ENCODE data around the gene PIAS4.

The PIAS4 gene

GRCh38 chr19:4018775-4019504, 11.4 kb downstream of the PIAS4 start:
- FAIRE-seq (no peak), DNase-seq (ENCODE audit: low spot score) (no peak)

GRCh38 chr19:4019578-4019977, 12.0 kb downstream of the PIAS4 start:
- FAIRE-seq, result no peak
- no peak for DNase-seq (ENCODE audit: low spot score)

DNA sequence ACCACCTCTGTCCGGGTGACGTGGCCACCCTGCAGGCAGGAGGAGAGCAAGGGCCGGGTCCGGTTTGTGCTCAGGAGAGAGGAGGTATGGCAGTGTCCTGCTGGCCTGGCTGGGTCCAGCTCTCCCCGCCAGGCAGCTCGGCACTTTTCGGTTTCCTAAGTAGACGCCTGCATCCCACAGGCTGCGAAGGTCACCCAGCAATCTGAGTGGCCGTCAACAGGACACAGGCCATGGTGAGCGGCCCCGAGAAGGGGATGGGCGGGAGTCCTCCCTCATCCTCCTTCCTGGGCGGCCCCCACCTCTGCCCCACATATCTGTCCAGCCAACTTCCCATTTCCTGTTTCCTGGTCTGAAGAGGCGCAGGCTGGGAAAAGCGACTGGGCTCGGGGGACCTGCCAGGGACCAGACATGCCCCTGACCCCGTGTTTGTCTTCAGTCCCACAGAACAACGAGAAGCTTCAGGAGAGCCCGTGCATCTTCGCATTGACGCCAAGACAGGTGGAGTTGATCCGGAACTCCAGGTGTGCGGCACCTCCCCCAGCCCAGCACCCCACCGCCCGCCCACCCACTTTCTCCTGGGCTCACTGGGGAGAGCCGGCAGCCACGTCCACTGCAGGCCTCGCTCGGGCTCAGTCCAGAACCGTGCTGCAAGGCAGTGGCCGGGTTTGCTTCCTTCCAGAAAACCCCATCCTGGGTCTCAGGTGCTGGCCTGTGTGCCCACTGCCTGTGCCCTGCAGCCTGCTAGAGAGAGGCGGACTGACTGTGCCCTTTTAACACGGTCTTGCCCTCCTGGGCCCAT, 16.3 kb downstream of the PIAS4 start:
- FAIRE-seq (no peak), DNase-seq (ENCODE audit: low spot score) (no peak)

DNA sequence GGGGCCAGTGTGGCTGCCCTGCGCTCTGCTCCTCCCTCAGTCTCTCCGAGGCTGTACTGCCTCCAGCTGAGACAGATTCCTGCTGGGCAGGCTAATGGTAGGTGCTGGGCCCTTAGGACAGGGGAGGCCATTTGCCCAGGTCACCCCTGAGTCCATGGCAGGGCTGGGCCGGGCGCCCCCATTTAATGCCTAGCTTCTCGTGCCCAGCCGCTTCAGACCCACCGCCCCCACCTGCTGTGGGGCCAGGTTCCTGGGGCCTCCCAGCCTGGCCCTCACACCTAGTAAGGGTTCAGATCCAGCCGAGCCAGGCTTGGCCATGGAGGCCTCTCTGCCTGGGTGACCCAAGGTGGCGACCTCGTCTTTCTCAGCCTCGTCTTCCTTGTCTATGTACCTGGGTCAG, 17.8 kb downstream of the PIAS4 start:
- FAIRE-seq (no peak), DNase-seq (ENCODE audit: low spot score) (no peak)

GRCh38 chr19:4027146-4027545, 19.6 kb downstream of the PIAS4 start:
- no peak for FAIRE-seq

GRCh38 chr19:4028334-4029246, 21.1 kb downstream of the PIAS4 start:
- DNase-seq (ENCODE audit: low spot score) (no peak), FAIRE-seq (no peak)

More at GRCh38 chr19:4027146-4027545, 19.6 kb downstream of the PIAS4 start:
- no peak for DNase-seq (ENCODE audit: low spot score)

DNA sequence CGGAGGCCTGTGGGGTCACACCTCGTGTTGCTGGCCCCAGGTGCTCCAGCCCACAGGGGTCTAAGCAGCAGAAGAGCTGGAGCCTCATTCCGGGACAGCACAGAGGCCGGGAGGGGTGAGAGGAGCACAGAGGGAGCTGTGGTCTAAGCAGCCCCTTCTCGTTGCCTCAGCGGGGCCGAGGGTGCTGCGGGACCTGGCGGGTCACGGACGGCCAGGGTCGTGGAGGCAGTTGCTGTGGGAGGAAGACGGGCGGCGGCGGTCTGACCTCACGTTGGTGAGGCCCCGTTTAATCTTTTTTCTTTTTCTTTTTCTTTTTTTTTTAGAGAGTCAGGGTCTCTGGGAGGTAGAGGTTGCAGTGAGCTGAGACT, 21.7 kb downstream of the PIAS4 start:
- no peak for FAIRE-seq
- DNase-seq (ENCODE audit: low spot score), result no peak

- no peak for DNase-seq (ENCODE audit: low spot score)
- FAIRE-seq, result no peak
Observed at GRCh38 chr19:4030552-4030951, 23.0 kb downstream of the PIAS4 start.

DNA sequence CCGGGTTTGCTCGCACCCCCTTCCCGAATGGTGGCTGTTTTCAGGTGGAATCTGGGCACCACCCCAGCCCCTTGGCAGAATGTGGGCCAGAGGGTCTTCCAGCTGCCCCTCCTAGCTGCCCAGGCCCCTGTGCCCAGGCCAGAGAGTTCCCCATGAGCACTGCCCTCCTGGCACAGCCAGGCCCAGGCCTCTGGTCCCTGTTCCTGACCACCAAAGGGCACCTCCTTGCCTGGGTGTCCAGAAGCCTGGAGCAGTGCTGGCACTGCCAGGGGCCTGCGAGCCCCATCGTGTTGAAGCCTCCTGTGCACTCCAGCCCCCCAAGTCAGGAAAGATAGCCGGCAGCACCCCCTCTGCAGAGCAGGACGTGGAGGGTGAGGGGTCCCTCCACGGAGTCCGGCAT, 23.4 kb downstream of the PIAS4 start:
- DNase-seq (ENCODE audit: low spot score), result no peak
- no peak for FAIRE-seq

DNA sequence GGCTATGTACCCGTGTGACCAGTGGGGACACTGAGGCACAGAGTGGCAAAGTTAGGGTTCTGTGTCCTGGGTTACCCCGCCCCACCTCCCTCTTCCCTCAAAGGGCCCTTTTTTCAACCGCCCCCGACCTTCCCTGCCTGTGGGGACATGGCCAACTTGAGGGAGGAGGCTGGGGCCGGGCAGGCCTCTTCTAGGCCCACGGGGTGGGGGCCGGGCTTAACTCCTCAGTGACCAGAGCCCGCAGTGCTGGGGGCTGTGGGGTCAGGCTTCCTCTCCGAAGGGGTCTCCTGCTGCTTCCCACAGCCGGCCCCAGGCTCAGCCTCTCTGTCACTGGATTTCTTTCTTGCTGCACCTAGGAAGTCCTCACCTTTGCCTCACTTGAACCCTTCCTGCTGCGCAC, 23.9 kb downstream of the PIAS4 start:
- FAIRE-seq (no peak), DNase-seq (ENCODE audit: low spot score) (no peak)

DNA sequence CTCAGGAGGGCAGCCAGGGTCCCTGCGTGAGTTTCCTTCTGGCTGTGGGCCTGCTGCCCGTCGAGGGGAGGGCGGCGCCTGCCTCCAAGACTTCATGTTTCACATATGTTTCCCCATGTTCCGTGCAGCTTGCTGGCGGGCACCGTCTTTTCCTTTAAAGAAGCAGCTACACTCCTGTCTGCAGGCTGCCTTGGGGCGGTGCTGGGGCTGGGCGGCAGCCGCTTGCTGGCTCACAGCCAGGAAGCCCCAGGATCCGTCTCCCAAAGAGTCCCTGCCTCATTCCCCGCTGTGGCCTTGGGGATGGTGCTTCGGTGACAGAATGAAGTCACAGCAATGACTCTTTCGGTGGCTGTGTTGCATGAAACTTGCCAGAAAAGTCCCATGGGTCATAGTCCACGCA, 24.9 kb downstream of the PIAS4 start:
- no peak for FAIRE-seq

DNA sequence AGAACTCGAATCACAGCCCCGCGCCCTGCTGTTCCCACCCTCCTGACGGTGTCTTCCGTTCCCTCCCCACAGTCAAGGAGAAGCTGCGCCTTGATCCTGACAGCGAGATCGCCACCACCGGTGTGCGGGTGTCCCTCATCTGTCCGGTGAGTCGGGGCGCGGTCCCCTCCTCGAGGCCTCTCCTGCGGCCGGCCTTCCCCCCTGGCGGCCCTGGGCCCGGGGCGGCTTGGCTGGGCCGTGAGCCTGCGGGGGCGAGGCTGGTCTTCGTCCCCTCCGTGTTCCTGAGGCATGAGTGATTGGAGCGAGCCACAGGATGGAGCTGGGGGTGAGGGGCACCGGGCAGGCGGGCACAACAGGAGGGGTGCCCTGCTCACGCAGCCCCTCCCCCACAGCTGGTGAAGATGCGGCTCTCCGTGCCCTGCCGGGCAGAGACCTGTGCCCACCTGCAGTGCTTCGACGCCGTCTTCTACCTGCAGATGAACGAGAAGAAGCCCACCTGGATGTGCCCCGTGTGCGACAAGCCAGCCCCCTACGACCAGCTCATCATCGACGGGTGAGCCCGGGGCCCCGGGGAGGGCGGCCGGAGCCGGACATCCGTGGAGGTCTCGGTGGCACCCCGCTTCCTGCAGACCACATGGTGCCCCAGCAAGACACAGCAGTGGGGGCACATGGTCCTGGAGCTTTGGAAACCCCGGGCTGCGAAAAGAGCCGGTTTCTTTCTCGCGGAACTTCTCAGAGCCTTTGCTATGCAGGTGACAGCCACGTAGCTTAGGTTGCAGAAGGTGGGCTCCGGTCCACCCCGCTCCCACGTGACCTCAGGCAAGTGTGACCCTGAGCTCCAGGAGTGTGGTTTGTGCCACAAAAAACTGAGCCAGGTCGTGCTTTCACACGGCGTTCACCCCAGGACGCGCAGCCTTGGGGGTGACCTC, 25.8 kb downstream of the PIAS4 start:
- FAIRE-seq (no peak), DNase-seq (ENCODE audit: low spot score) (no peak)

More for the DNA sequence above, 24.9 kb downstream of the PIAS4 start:
- no peak for DNase-seq (ENCODE audit: low spot score)

- FAIRE-seq, result no peak
- no peak for DNase-seq (ENCODE audit: low spot score)
Observed at GRCh38 chr19:4034048-4035017, 26.8 kb downstream of the PIAS4 start.

- DNase-seq (ENCODE audit: low spot score), result no peak
- no peak for FAIRE-seq
Observed at GRCh38 chr19:4035018-4035566, 27.6 kb downstream of the PIAS4 start.

DNA sequence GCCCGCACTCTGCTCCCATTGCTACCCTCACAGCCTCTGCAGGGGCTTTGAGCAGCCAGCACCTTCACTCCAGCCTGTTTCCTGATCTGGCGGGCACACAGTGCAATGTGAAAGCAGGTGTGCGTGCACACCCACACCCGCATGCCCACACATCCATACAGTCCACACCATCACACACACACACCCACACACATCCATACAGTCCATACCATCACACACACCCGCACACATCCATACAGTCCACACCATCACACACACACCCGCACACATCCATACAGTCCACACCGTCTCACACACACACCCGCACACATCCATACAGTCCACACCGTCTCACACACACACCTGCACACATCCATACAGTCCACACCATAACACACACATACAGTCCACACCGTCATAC, 28.0 kb downstream of the PIAS4 start:
- DNase-seq (ENCODE audit: low spot score), result no peak
- FAIRE-seq, result no peak

DNA sequence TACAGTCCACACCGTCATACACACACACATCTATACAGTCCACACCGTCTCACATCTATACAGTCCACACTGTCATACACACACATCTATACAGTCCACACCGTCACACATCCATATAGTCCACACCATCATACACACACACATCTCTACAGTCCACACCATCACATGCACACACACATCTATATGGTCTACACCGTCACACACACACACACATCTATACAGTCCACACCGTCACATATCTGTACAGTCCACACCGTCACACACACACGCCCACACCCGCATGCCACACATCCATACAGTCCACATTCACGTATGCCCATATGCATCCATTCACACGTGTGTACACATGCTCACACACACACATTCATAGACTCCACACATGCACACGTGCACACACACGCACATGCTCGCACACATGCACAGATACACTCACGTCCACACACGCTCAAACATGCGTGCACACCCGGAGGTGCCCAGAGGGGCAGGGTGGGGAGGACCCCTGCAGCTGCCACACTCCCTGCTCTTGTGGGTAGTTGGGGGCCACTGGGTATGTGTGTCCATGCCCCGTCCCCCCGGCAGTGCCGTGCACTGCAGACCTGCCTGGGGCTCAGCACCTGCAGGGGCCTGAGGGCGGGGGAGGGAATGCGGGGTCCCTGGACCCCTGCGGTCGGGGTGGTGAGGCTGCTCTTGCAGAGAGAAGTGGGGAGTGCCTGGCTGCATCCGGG, 29.2 kb downstream of the PIAS4 start:
- DNase-seq (ENCODE audit: low spot score), result no peak
- FAIRE-seq, result no peak

DNA sequence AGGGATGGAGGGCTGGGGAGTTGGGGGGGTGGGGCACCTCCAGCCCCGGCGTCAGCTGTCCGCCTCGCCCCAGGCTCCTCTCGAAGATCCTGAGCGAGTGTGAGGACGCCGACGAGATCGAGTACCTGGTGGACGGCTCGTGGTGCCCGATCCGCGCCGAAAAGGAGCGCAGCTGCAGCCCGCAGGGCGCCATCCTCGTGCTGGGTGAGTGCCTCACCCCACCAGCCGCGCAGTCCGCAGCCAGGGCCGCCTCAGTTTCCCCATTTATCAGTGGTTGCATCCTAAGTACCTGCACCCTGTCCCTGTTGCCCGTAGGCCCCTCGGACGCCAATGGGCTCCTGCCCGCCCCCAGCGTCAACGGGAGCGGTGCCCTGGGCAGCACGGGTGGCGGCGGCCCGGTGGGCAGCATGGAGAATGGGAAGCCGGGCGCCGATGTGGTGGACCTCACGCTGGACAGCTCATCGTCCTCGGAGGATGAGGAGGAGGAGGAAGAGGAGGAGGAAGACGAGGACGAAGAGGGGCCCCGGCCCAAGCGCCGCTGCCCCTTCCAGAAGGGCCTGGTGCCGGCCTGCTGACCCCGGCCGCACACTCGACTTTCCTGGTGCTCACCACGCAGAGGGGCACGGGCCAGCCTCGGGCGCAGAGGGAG, 29.9 kb downstream of the PIAS4 start:
- DNase-seq (ENCODE audit: low spot score), result no peak
- no peak for FAIRE-seq

DNA sequence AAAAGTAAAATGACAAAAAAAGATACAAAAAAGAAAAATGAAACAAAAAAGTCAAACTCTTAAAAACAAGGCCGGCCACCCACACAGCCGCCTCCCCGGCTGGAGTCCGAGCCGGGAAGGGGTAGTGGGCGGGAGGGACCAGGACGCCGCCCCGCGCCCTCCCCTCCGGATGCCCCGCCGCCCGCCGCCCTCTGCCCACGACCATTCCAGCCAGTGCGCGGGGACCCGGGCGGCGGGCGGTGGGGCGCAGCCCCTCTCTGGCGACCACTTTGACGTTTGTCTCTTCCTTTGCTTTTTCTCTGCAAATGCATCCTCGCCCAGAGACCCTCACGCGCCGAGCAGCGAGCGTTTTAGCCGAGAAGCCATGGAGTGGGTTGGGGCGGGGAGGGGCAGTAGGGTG, 30.5 kb downstream of the PIAS4 start:
- FAIRE-seq (no peak), DNase-seq (ENCODE audit: low spot score) (no peak)
